ENCODE results near the gene PRX.
"Not testable (repeated sequence)": the region's sequence is repeated elsewhere in the genome, so short reads cannot be mapped to it uniquely, and the experiment has no call there.

GRCh38 chr19:40453943-40454342 lies 40.8 kb upstream of the PRX start:
- TF ChIP-seq POLR2A (IDR thresholded peaks at IDR 0.05; ENCODE audit: low read length); GATA1 (IDR thresholded peaks at IDR 0.05; ENCODE audit: low read depth, low read length): not testable (repeated sequence)

Data from erythroblast (primary cell).